ENCODE measurements around the gene CPED1.

DNA sequence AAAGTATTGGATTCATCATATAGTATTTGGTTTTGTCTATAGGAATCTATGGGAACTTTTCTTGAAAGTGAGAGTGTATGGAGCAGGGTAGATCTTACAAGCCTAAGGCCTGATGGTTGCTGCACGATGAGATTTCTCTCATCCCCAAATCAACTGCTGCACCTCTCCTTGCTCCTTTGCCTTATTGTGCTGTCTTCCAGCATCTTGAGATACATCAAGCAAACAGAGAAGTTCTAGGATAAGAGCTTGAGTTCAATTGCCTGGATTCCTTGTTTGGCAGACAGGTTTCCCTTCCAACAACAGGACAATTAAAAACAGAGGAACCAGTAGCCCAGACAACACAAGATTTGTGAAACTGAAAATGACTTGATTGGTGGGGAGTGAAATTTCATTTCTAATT is 56.6 kb downstream of the CPED1 start:
- TF ChIP-seq, protein P1, sequence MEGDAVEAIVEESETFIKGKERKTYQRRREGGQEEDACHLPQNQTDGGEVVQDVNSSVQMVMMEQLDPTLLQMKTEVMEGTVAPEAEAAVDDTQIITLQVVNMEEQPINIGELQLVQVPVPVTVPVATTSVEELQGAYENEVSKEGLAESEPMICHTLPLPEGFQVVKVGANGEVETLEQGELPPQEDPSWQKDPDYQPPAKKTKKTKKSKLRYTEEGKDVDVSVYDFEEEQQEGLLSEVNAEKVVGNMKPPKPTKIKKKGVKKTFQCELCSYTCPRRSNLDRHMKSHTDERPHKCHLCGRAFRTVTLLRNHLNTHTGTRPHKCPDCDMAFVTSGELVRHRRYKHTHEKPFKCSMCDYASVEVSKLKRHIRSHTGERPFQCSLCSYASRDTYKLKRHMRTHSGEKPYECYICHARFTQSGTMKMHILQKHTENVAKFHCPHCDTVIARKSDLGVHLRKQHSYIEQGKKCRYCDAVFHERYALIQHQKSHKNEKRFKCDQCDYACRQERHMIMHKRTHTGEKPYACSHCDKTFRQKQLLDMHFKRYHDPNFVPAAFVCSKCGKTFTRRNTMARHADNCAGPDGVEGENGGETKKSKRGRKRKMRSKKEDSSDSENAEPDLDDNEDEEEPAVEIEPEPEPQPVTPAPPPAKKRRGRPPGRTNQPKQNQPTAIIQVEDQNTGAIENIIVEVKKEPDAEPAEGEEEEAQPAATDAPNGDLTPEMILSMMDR (conservative IDR thresholded peaks at IDR 0.05 in 1 of 2, IDR thresholded peaks at IDR 0.05 in 1 of 2; ENCODE audit: low read depth in 1 of 2, low read length in 2 of 2): no peak
- TF ChIP-seq EZH2 (IDR thresholded peaks at IDR 0.05; ENCODE audit: low read length, missing control alignments): no peak

Measured in fibroblast of lung (primary cell).